Measurements from ENCODE around the gene ZNF415.

DNA sequence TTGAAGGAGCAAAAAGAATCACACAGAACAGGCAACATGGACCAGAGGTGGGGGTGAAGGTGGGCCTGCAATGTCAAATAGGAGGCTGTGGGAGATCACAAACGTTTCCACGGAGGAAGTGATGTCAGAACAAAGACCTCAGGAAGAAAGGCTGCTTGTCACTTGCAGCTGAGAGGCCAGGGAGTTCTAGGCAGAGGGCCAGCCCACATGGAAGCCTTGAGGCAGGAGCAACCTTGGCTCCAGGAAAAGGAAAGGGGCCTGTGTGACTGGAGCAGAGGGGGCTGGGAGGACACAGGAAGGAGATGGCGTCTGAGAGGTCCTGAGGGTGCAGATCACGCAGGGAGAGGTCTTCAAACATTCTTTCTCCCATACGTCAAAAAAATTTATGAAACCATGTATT lies 45.8 kb downstream of the ZNF415 start:
- TF ChIP-seq, protein P1, sequence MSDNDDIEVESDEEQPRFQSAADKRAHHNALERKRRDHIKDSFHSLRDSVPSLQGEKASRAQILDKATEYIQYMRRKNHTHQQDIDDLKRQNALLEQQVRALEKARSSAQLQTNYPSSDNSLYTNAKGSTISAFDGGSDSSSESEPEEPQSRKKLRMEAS (IDR thresholded peaks at IDR 0.05): no peak
- TF ChIP-seq EP300 (IDR thresholded peaks at IDR 0.05; ENCODE audit: borderline replicate concordance) (no peak), EGR1 (IDR thresholded peaks at IDR 0.05) (no peak)
- TF ChIP-seq, protein P2, sequence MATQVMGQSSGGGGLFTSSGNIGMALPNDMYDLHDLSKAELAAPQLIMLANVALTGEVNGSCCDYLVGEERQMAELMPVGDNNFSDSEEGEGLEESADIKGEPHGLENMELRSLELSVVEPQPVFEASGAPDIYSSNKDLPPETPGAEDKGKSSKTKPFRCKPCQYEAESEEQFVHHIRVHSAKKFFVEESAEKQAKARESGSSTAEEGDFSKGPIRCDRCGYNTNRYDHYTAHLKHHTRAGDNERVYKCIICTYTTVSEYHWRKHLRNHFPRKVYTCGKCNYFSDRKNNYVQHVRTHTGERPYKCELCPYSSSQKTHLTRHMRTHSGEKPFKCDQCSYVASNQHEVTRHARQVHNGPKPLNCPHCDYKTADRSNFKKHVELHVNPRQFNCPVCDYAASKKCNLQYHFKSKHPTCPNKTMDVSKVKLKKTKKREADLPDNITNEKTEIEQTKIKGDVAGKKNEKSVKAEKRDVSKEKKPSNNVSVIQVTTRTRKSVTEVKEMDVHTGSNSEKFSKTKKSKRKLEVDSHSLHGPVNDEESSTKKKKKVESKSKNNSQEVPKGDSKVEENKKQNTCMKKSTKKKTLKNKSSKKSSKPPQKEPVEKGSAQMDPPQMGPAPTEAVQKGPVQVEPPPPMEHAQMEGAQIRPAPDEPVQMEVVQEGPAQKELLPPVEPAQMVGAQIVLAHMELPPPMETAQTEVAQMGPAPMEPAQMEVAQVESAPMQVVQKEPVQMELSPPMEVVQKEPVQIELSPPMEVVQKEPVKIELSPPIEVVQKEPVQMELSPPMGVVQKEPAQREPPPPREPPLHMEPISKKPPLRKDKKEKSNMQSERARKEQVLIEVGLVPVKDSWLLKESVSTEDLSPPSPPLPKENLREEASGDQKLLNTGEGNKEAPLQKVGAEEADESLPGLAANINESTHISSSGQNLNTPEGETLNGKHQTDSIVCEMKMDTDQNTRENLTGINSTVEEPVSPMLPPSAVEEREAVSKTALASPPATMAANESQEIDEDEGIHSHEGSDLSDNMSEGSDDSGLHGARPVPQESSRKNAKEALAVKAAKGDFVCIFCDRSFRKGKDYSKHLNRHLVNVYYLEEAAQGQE (IDR thresholded peaks at IDR 0.05; ENCODE audit: low read depth): no peak

Measured in Ishikawa (cell line).